HEK293T (cell line): ENCODE data around the gene CBFA2T2.

Experiments
- FOXA1 ChIP-seq: fragments of 450-650 bp; IDR thresholded peaks from 2 replicates; pipeline ENCODE4 v1.6.1; 2016; ENCODE audit warnings: mild to moderate bottlenecking
- FOXM1 ChIP-seq: fragments of 450-650 bp; IDR thresholded peaks from 2 replicates; pipeline ENCODE4 v1.6.1; 2017; ENCODE audit warnings: mild to moderate bottlenecking, borderline replicate concordance
- HDGF ChIP-seq: fragments of 450-650 bp; IDR thresholded peaks from 2 replicates; pipeline ENCODE4 v1.6.1; 2017; ENCODE audit warnings: antibody characterized with exemption, borderline replicate concordance
- LEF1 ChIP-seq: fragments of 450-650 bp; IDR thresholded peaks from 2 replicates; pipeline ENCODE4 v1.6.1; 2017; ENCODE audit warnings: mild to moderate bottlenecking, borderline replicate concordance
- NFRKB ChIP-seq: fragments of 450-650 bp; IDR thresholded peaks from 2 replicates; pipeline ENCODE4 v1.6.1; 2016; ENCODE audit warnings: mild to moderate bottlenecking, moderate library complexity
- SUZ12 ChIP-seq: fragments of 450-650 bp; IDR thresholded peaks from 2 replicates; pipeline ENCODE4 v1.6.1; 2016; ENCODE audit warnings: mild to moderate bottlenecking
- ZNF384 ChIP-seq: fragments of 450-650 bp; IDR thresholded peaks from 2 replicates; pipeline ENCODE4 v1.6.1; 2016

DNA sequence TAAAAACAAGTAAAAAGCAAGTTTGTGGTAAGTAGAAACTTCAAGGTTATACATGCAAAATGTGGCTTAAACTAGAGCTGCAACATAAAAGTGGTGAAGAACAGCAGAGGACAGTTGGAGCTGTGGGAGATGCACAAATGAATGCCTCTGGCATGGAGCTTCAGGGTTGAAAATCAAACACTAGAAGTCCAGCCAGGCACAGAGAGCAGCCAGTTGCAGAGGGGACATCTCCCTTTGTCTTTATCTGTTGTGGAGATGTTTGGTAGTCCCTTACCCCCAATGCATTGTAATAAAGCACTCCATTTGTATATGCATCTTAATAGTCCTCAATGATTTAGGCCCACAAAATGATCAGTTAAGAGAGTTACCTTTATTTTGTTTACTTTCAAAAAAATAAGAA, 99.2 kb downstream of the CBFA2T2 start:
- TF ChIP-seq FOXM1, result no peak
- TF ChIP-seq NFRKB, result no peak
- no peak for TF ChIP-seq ZNF384
- TF ChIP-seq HDGF, result no peak
- TF ChIP-seq SUZ12, result no peak
- TF ChIP-seq LEF1, result no peak
- TF ChIP-seq FOXA1, result no peak
